HFFc6 (cell line): ENCODE data around the gene CMTM4. TPM values are rescaled to one million over a fixed set of nuclear protein-coding genes. Genes with fewer than 3 reads are reported as not detected.
A peak's percentile ranks its signal among the peaks of the same experiment; 100 is the strongest.

Experiments
- DNase-seq: peaks from one replicate; pipeline ENCODE4 v3.0.0-alpha.2; 2018
- H3K27ac Mint-ChIP-seq: 2 replicates; pipeline ENCODE4 v1.8.0; 2020; ENCODE audit warnings: mild to moderate bottlenecking, mixed read lengths
- H3K27me3 Mint-ChIP-seq: 2 replicates; pipeline ENCODE4 v1.8.0; 2021; ENCODE audit warnings: mild to moderate bottlenecking, moderate library complexity, mixed read lengths; ENCODE audit not compliant: insufficient read depth
- H3K36me3 Mint-ChIP-seq: 2 replicates; pipeline ENCODE4 v1.8.0; 2021; ENCODE audit warnings: low read depth, mixed read lengths
- H3K4me1 Mint-ChIP-seq: 2 replicates; pipeline ENCODE4 v1.8.0; 2020; ENCODE audit warnings: low read depth, mixed read lengths
- H3K4me3 Mint-ChIP-seq: 2 replicates; pipeline ENCODE4 v1.8.0; 2020; ENCODE audit warnings: mild to moderate bottlenecking, moderate library complexity, mixed read lengths
- H3K9me3 Mint-ChIP-seq: 2 replicates; pipeline ENCODE4 v1.8.0; 2020; ENCODE audit warnings: mild to moderate bottlenecking, mixed read lengths
- total RNA-seq, 6 experiments: library from RNA; stranded (reverse); fragmentation: NEBNext Ultra II Directional; extraction: Animal tissue kit (Norgen Biotek cat#: 25700); gene quantifications; 2 replicates in 1 of 6; 3 replicates in 5 of 6; pipeline ENCODE4 v1.2.3, GENCODE V29; 2021
- TF ChIP-seq, protein P1 (sequence below): fragments of 200-600 bp; sonication (generic); IDR thresholded peaks from 2 replicates; pipeline ENCODE4 v1.5.0; 2021; ENCODE audit warnings: antibody characterized with exemption, mild to moderate bottlenecking

The CMTM4 gene
- total RNA-seq, 6 experiments from 2014 or later, result 14.2 to 22.0 (median 18.8) TPM

DNA sequence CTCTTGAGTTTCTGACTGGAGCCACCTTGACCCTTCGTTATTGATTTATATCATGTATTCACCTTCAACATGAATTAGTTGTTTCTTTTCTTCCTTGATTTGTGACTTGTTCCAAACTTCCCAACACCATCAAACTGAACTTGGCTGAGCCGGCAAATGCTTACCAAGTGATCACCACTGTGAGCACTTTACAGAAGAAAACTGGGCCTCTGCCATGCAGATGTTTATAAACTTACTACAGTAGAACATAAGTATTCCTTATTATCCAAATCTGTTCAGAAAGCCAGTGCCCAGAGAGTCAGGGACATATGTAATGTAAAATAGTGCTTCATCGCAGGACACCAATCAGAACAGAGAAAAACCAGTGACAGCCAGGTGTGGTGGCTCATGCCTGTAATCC, 19.9 kb downstream of the CMTM4 start:
- H3K36me3 Mint-ChIP-seq, result peaks cover 2% of the 10 kb centered on the region; the same call in 1 of the 2 replicates
- peaks cover 1% of the 10 kb centered on the region for H3K27me3 Mint-ChIP-seq
- no peak for DNase-seq
- no peak overlapping the region for H3K4me3 Mint-ChIP-seq
- H3K4me1 Mint-ChIP-seq, result peaks cover 20% of the 10 kb centered on the region
- H3K9me3 Mint-ChIP-seq, result no peaks in the 10 kb centered on the region
- H3K27ac Mint-ChIP-seq, result no peak overlapping the region
- TF ChIP-seq, protein P1, sequence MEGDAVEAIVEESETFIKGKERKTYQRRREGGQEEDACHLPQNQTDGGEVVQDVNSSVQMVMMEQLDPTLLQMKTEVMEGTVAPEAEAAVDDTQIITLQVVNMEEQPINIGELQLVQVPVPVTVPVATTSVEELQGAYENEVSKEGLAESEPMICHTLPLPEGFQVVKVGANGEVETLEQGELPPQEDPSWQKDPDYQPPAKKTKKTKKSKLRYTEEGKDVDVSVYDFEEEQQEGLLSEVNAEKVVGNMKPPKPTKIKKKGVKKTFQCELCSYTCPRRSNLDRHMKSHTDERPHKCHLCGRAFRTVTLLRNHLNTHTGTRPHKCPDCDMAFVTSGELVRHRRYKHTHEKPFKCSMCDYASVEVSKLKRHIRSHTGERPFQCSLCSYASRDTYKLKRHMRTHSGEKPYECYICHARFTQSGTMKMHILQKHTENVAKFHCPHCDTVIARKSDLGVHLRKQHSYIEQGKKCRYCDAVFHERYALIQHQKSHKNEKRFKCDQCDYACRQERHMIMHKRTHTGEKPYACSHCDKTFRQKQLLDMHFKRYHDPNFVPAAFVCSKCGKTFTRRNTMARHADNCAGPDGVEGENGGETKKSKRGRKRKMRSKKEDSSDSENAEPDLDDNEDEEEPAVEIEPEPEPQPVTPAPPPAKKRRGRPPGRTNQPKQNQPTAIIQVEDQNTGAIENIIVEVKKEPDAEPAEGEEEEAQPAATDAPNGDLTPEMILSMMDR, result no peak

- TF ChIP-seq, protein P1, result no peak
- no peaks in the 10 kb centered on the region for H3K9me3 Mint-ChIP-seq
- H3K27ac Mint-ChIP-seq, result no peak overlapping the region
- peaks cover 28% of the 10 kb centered on the region for H3K4me1 Mint-ChIP-seq
- DNase-seq, result no peak
- H3K36me3 Mint-ChIP-seq, result no peaks in the 10 kb centered on the region
- peaks cover 1% of the 10 kb centered on the region; the same call in 1 of the 2 replicates for H3K27me3 Mint-ChIP-seq
- no peak overlapping the region for H3K4me3 Mint-ChIP-seq
Observed at GRCh38 chr16:66673691-66674090, 22.9 kb downstream of the CMTM4 start.

DNA sequence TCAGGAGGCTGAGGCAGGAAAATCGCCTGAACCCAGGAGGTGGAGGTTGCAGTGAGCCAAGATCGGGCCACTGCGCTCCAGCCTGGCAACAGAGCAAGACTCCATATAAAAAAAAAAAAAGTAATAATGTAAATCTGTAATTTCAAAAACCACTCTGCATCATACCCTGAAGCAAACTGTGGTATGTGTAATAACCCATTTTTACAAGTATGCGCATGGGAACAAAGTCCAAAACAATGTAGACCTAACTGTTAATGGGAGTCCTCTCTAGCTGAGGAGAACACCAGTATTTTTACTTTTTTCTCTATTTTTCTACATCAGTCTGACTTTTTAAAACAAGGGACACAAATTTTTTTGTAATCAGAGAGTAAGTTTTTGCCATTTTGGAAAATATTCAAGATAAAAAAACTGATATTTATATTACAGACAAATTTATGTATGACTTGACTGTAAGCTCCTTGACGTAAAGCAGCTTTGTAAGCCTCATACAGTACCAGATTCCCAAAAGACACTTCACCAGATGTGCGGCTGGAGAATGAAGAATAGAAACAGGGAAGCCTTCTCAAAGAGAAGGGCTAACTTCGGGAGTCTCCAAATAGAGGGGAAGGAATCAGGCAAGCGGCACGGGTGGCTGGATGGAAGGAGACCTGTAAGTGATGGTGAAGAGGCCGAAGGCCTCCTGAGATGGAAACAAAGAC, 25.7 kb downstream of the CMTM4 start:
- TF ChIP-seq, protein P1, result no peak
- Mint-ChIP-seq H3K36me3 (no peaks in the 10 kb centered on the region), H3K27me3 (peaks cover under 1% of the 10 kb centered on the region; the same call in 1 of the 2 replicates), H3K27ac (no peak overlapping the region), H3K4me1 (peaks cover 12% of the 10 kb centered on the region), H3K4me3 (no peak overlapping the region), H3K9me3 (no peaks in the 10 kb centered on the region)
- DNase-seq, result no peak

DNA sequence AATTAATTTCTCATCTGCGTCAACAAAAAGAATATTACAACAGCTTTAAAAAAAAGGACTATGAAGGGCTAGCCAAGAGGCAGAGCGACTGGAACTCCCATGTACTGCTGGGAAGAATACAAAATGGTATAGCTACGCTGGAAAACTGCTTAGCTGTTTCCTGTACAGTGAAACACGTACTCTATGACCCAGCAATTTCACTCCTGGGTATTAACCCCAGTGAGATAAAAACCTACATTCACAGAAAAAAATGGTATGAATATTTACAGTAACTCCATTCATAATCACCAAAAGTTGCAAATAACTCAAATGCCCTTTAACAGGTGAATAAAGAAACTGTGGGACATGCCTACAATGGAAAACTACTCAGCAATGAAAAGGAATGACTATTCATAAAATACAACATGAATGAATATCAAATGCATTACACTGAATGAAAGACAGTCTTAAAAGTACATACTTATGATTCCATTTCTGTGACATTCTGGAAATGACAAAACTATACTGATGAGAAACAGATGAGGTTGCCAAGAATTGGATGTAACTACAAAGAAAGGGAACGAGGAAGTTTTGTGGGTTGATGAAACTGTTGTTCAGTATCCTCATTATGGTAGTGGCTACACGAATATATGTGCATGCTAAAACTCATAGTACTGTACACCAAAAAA, 27.6 kb downstream of the CMTM4 start:
- Mint-ChIP-seq H3K9me3 (no peaks in the 10 kb centered on the region), H3K4me3 (no peak overlapping the region), H3K4me1 (peaks cover 11% of the 10 kb centered on the region), H3K27me3 (no peaks in the 10 kb centered on the region; the same call in 1 of the 2 replicates), H3K36me3 (no peaks in the 10 kb centered on the region), H3K27ac (peak overlapping the region; percentile 29; the same call in 1 of the 2 replicates)
- TF ChIP-seq, protein P1, result no peak
- peak; percentile 70 for DNase-seq

GRCh38 chr16:66667944-66668343, 28.6 kb downstream of the CMTM4 start:
- Mint-ChIP-seq H3K27me3 (no peaks in the 10 kb centered on the region; the same call in 1 of the 2 replicates), H3K4me3 (no peak overlapping the region), H3K27ac (no peak overlapping the region)

More at GRCh38 chr16:66667944-66668343, 28.6 kb downstream of the CMTM4 start:
- peaks cover 14% of the 10 kb centered on the region for H3K4me1 Mint-ChIP-seq
- TF ChIP-seq, protein P1, result no peak
- no peaks in the 10 kb centered on the region for H3K36me3 Mint-ChIP-seq
- H3K9me3 Mint-ChIP-seq, result no peaks in the 10 kb centered on the region
- no peak for DNase-seq
